ENCODE measurements around the gene UNC93A. TPM values are rescaled to one million over a fixed set of nuclear protein-coding genes. Genes with fewer than 3 reads are reported as not detected.
"Not testable (repeated sequence)": the region's sequence is repeated elsewhere in the genome, so short reads cannot be mapped to it uniquely, and the experiment has no call there.

The UNC93A gene
- total and polyA plus RNA-seq, 2 donors (not counting 1 experiment from before 2014, with no cell fraction given) = not detected

- H3K36me3 ChIP-seq (replicated peaks in 1 of 2; ENCODE audit: control extremely low read depth in 1 of 2, control insufficient read depth in 1 of 2, extremely low read depth in 1 of 2, insufficient read depth in 2 of 2, low read length in 1 of 2); DNase-seq; H3K9ac ChIP-seq (ENCODE audit: low read length); intact Hi-C loops (cut with micrococcal nuclease); H3K4me3 ChIP-seq (ENCODE audit: control extremely low read depth in 1 of 5, extremely low read depth in 1 of 5, insufficient read depth in 1 of 5, low read depth in 2 of 5, low read length in 4 of 5); H3K4me1 ChIP-seq (ENCODE audit: control insufficient read depth in 2 of 2, insufficient read depth in 2 of 2, low read length in 2 of 2); H3K4me3 Mint-ChIP-seq; POLR2A ChIA-PET; H3K27ac Mint-ChIP-seq; H3K9me3 Mint-ChIP-seq (ENCODE audit: insufficient read depth); H2AFZ ChIP-seq (ENCODE audit: insufficient read depth, low read depth, low read length, poor library complexity, severe bottlenecking); H4K20me1 ChIP-seq (ENCODE audit: control insufficient read depth, insufficient read depth, low read length, poor library complexity, severe bottlenecking); H3K9me3 ChIP-seq (ENCODE audit: control extremely low read depth in 1 of 3, control insufficient read depth in 2 of 3, insufficient read depth in 1 of 3, low read length in 2 of 3); H3K4me1 Mint-ChIP-seq; H3K27me3 ChIP-seq (replicated peaks in 1 of 4; ENCODE audit: control extremely low read depth in 1 of 4, control insufficient read depth in 3 of 4, insufficient read depth in 4 of 4, low read length in 3 of 4); H3K27ac ChIP-seq (ENCODE audit: low read length in 2 of 2); H3K79me2 ChIP-seq (ENCODE audit: control insufficient read depth, insufficient read depth, low read length); ATAC-seq (ENCODE audit: low read depth); H3K27me3 Mint-ChIP-seq; H3K4me2 ChIP-seq (replicated peaks; ENCODE audit: low read depth, low read length, poor library complexity, severe bottlenecking): not testable (repeated sequence)
- WGBS (ENCODE audit: insufficient coverage) = 91% methylated on average over 6 of the region's 6 CpGs
- CTCF ChIA-PET = interaction anchor here (0.6 kb wide), 1 partner anchor 654 kb away, joined by 3 read pairs; no protein-coding TSS in a partner anchor
Observed at GRCh38 chr6:167242511-167243051, 48.5 kb upstream of the UNC93A start.

- CTCF ChIA-PET = no interaction called here
- H3K4me3 ChIP-seq (ENCODE audit: control extremely low read depth in 1 of 5, extremely low read depth in 1 of 5, insufficient read depth in 1 of 5, low read depth in 2 of 5, low read length in 4 of 5) = no peak overlapping the region
- WGBS (ENCODE audit: insufficient coverage) = 65% methylated on average over 7 of the region's 11 CpGs
- no peak for TF ChIP-seq CTCF (IDR thresholded peaks at IDR 0.05)
- TF ChIP-seq EZH2 (IDR thresholded peaks at IDR 0.05; ENCODE audit: borderline replicate concordance, insufficient read depth, low read depth, low read length, poor library complexity, severe bottlenecking) = no peak
- H3K4me2 ChIP-seq (replicated peaks; ENCODE audit: low read depth, low read length, poor library complexity, severe bottlenecking) = no peak overlapping the region
- H3K9me3 ChIP-seq (ENCODE audit: control extremely low read depth in 1 of 3, control insufficient read depth in 2 of 3, insufficient read depth in 1 of 3, low read length in 2 of 3) = no peaks in the 10 kb centered on the region
- no peak overlapping the region for H3K9ac ChIP-seq (ENCODE audit: low read length)
- POLR2A ChIA-PET = no interaction called here
- H3K27me3 ChIP-seq (replicated peaks in 1 of 4; ENCODE audit: control extremely low read depth in 1 of 4, control insufficient read depth in 3 of 4, insufficient read depth in 4 of 4, low read length in 3 of 4) = peaks cover 0 to 3% (median 0%) of the 10 kb centered on the region in 4 experiments
- peaks cover 9% of the 10 kb centered on the region for H3K4me1 Mint-ChIP-seq
- intact Hi-C loops (cut with micrococcal nuclease) = no loop called here
- H4K20me1 ChIP-seq (ENCODE audit: control insufficient read depth, insufficient read depth, low read length, poor library complexity, severe bottlenecking) = no peaks in the 10 kb centered on the region
- no peak overlapping the region for H2AFZ ChIP-seq (ENCODE audit: insufficient read depth, low read depth, low read length, poor library complexity, severe bottlenecking)
- H3K36me3 ChIP-seq (replicated peaks in 1 of 2; ENCODE audit: control extremely low read depth in 1 of 2, control insufficient read depth in 1 of 2, extremely low read depth in 1 of 2, insufficient read depth in 2 of 2, low read length in 1 of 2) = no peaks in the 10 kb centered on the region
- no peak overlapping the region for H3K27ac ChIP-seq (ENCODE audit: low read length in 2 of 2)
- no peak overlapping the region for H3K27ac Mint-ChIP-seq
- DNase-seq = no peak
- H3K27me3 Mint-ChIP-seq = peaks cover 4% of the 10 kb centered on the region
- no peaks in the 10 kb centered on the region for H3K79me2 ChIP-seq (ENCODE audit: control insufficient read depth, insufficient read depth, low read length)
- no peak overlapping the region for H3K4me3 Mint-ChIP-seq
- no peaks in the 10 kb centered on the region for H3K4me1 ChIP-seq (ENCODE audit: control insufficient read depth in 2 of 2, insufficient read depth in 2 of 2, low read length in 2 of 2)
- ATAC-seq (ENCODE audit: low read depth) = no peak
- H3K9me3 Mint-ChIP-seq (ENCODE audit: insufficient read depth) = no peaks in the 10 kb centered on the region
Observed at GRCh38 chr6:167244064-167244960, 46.8 kb upstream of the UNC93A start.

All from B cell (primary cell).